Keratinocyte (primary cell): ENCODE data around the gene CRTC1.

ENCODE experiments used
- CTCF ChIP-seq, 3 experiments: IDR thresholded peaks in 1 of 3; conservative IDR thresholded peaks in 1 of 3; optimal IDR thresholded peaks in 1 of 3; 2 replicates in 2 of 3; 3 replicates in 1 of 3; pipeline versions ENCODE3 to v1.5.1; 2011; ENCODE audit warnings: low read length in 3 of 3, mild to moderate bottlenecking in 3 of 3, moderate library complexity in 2 of 3, control low read depth in 1 of 3, inconsistent platforms in 1 of 3; ENCODE audit not compliant: insufficient read depth in 2 of 3; ENCODE audit errors: extremely low read depth in 1 of 3
- EZH2 ChIP-seq: IDR thresholded peaks from one replicate; pipeline ENCODE4 v1.6.1; 2012; ENCODE audit warnings: inconsistent platforms, mild to moderate bottlenecking, low read length, moderate library complexity

GRCh38 chr19:18716857-18717256 lies 33.4 kb downstream of the CRTC1 start:
- TF ChIP-seq CTCF (optimal IDR thresholded peaks at IDR 0.05 in 1 of 3, IDR thresholded peaks at IDR 0.05 in 1 of 3, conservative IDR thresholded peaks at IDR 0.05 in 1 of 3; ENCODE audit: extremely low read depth in 1 of 3, insufficient read depth in 2 of 3, low read length in 3 of 3) (no peak), EZH2 (no peak)
